IPS DF 6.9 (cell line): ENCODE data around the gene KAZN.

Source experiments
- DNase-seq: peaks from one replicate; pipeline ENCODE4 v3.0.0-alpha.2; 2013; ENCODE audit warnings: low read depth, low spot score
- H3K27ac ChIP-seq: one replicate; pipeline ENCODE4 v1.5.1; 2013; ENCODE audit warnings: low read length, control low read depth
- H3K27me3 ChIP-seq: 2 replicates; pipeline ENCODE4 v1.6.1; 2013; ENCODE audit warnings: mild to moderate bottlenecking, low read length; ENCODE audit not compliant: control insufficient read depth, insufficient read depth
- H3K36me3 ChIP-seq: 2 replicates; pipeline ENCODE4 v1.6.1; 2013; ENCODE audit warnings: low read length; ENCODE audit not compliant: control insufficient read depth, insufficient read depth
- H3K4me1 ChIP-seq: 2 replicates; pipeline ENCODE4 v1.6.1; 2013; ENCODE audit warnings: low read length; ENCODE audit not compliant: control insufficient read depth, insufficient read depth
- H3K4me3 ChIP-seq: 2 replicates; pipeline ENCODE4 v1.5.1; 2013; ENCODE audit warnings: mild to moderate bottlenecking, low read length
- H3K9me3 ChIP-seq: 2 replicates; pipeline ENCODE4 v1.6.1; 2013; ENCODE audit warnings: low read length, inconsistent platforms; ENCODE audit not compliant: control insufficient read depth, insufficient read depth
- WGBS: extraction: QIAGEN DNeasy Blood & Tissue Kit; methylation state at CpG from one replicate; pipeline ENCODE4 v1.1.7; 2013; ENCODE audit warnings: mixed read lengths, missing lambda C conversion rate; ENCODE audit not compliant: insufficient read length, insufficient coverage; 5-methylcytosine and 5-hydroxymethylcytosine counted together

The KAZN gene

GRCh38 chr1:14973773-14974172, 375.3 kb downstream of the KAZN start:
- no peaks in the 10 kb centered on the region for H3K27me3 ChIP-seq
- H3K4me3 ChIP-seq = no peak overlapping the region
- no peaks in the 10 kb centered on the region for H3K36me3 ChIP-seq
- DNase-seq = no peak
- no peak overlapping the region for H3K27ac ChIP-seq
- no peaks in the 10 kb centered on the region; the same call in 1 of the 2 replicates for H3K4me1 ChIP-seq
- peaks cover 2% of the 10 kb centered on the region for H3K9me3 ChIP-seq
- no CpG with 5 or more reads among the region's 5 CpGs for WGBS

GRCh38 chr1:14974361-14974760, 375.9 kb downstream of the KAZN start:
- no peak for DNase-seq
- H3K36me3 ChIP-seq = no peaks in the 10 kb centered on the region
- no peaks in the 10 kb centered on the region for H3K27me3 ChIP-seq
- H3K27ac ChIP-seq = no peak overlapping the region
- no CpG with 5 or more reads among the region's 2 CpGs for WGBS
- peaks cover 2% of the 10 kb centered on the region for H3K9me3 ChIP-seq
- no peak overlapping the region for H3K4me3 ChIP-seq
- no peaks in the 10 kb centered on the region; the same call in 1 of the 2 replicates for H3K4me1 ChIP-seq

GRCh38 chr1:14975119-14975518, 376.6 kb downstream of the KAZN start:
- Histone ChIP-seq H3K36me3 (no peaks in the 10 kb centered on the region), H3K9me3 (peaks cover 2% of the 10 kb centered on the region), H3K27ac (no peak overlapping the region), H3K27me3 (no peaks in the 10 kb centered on the region), H3K4me1 (no peaks in the 10 kb centered on the region; the same call in 1 of the 2 replicates), H3K4me3 (no peak overlapping the region)
- WGBS = no CpG with 5 or more reads among the region's 4 CpGs
- DNase-seq = no peak

GRCh38 chr1:14976256-14976655, 377.8 kb downstream of the KAZN start:
- H3K4me1 ChIP-seq = no peaks in the 10 kb centered on the region; the same call in 1 of the 2 replicates
- no CpG with 5 or more reads among the region's 13 CpGs for WGBS
- DNase-seq = no peak
- peaks cover 2% of the 10 kb centered on the region for H3K9me3 ChIP-seq
- no peaks in the 10 kb centered on the region for H3K36me3 ChIP-seq
- no peak overlapping the region for H3K4me3 ChIP-seq
- H3K27ac ChIP-seq = no peak overlapping the region
- H3K27me3 ChIP-seq = no peaks in the 10 kb centered on the region

GRCh38 chr1:14977338-14977931, 378.9 kb downstream of the KAZN start:
- Histone ChIP-seq H3K27ac (no peak overlapping the region), H3K4me1 (no peaks in the 10 kb centered on the region), H3K9me3 (peaks cover 2% of the 10 kb centered on the region), H3K27me3 (no peaks in the 10 kb centered on the region), H3K36me3 (no peaks in the 10 kb centered on the region), H3K4me3 (no peak overlapping the region)
- no CpG with 5 or more reads among the region's 15 CpGs for WGBS
- no peak for DNase-seq

- no peaks in the 10 kb centered on the region for H3K36me3 ChIP-seq
- WGBS = no CpG with 5 or more reads among the region's 17 CpGs
- no peak for DNase-seq
Observed at GRCh38 chr1:14980621-14981218, 382.2 kb downstream of the KAZN start.

GRCh38 chr1:14982029-14982428, 383.5 kb downstream of the KAZN start:
- WGBS = no CpG with 5 or more reads among the region's 14 CpGs
- H3K27me3 ChIP-seq = no peaks in the 10 kb centered on the region
- no peaks in the 10 kb centered on the region for H3K9me3 ChIP-seq
- H3K36me3 ChIP-seq = no peaks in the 10 kb centered on the region
- DNase-seq = no peak
- no peak overlapping the region for H3K27ac ChIP-seq
- H3K4me3 ChIP-seq = no peak overlapping the region
- H3K4me1 ChIP-seq = no peaks in the 10 kb centered on the region

More at GRCh38 chr1:14980621-14981218, 382.2 kb downstream of the KAZN start:
- no peaks in the 10 kb centered on the region for H3K27me3 ChIP-seq
- H3K9me3 ChIP-seq = no peaks in the 10 kb centered on the region
- no peak overlapping the region for H3K4me3 ChIP-seq
- no peak overlapping the region for H3K27ac ChIP-seq
- H3K4me1 ChIP-seq = no peaks in the 10 kb centered on the region

GRCh38 chr1:14983277-14983676, 384.8 kb downstream of the KAZN start:
- Histone ChIP-seq H3K4me3 (no peak overlapping the region), H3K36me3 (no peaks in the 10 kb centered on the region), H3K9me3 (no peaks in the 10 kb centered on the region), H3K4me1 (no peaks in the 10 kb centered on the region), H3K27ac (no peak overlapping the region), H3K27me3 (no peaks in the 10 kb centered on the region)
- no CpG with 5 or more reads among the region's 13 CpGs for WGBS
- no peak for DNase-seq

- no CpG with 5 or more reads among the region's 8 CpGs for WGBS
- H3K36me3 ChIP-seq = no peaks in the 10 kb centered on the region
- no peak overlapping the region for H3K27ac ChIP-seq
- no peaks in the 10 kb centered on the region for H3K4me1 ChIP-seq
- no peaks in the 10 kb centered on the region for H3K27me3 ChIP-seq
- H3K9me3 ChIP-seq = no peaks in the 10 kb centered on the region
- DNase-seq = no peak
- H3K4me3 ChIP-seq = no peak overlapping the region
Observed at GRCh38 chr1:14986168-14986567, 387.7 kb downstream of the KAZN start.

- H3K4me3 ChIP-seq = no peak overlapping the region
- DNase-seq = no peak
- no peaks in the 10 kb centered on the region for H3K4me1 ChIP-seq
- no peaks in the 10 kb centered on the region for H3K27me3 ChIP-seq
- H3K36me3 ChIP-seq = no peaks in the 10 kb centered on the region
- no CpG with 5 or more reads among the region's 16 CpGs for WGBS
- no peaks in the 10 kb centered on the region for H3K9me3 ChIP-seq
- H3K27ac ChIP-seq = no peak overlapping the region
Observed at GRCh38 chr1:14987829-14988603, 389.5 kb downstream of the KAZN start.
